Measurements from ENCODE around the gene CD3E.

DNA sequence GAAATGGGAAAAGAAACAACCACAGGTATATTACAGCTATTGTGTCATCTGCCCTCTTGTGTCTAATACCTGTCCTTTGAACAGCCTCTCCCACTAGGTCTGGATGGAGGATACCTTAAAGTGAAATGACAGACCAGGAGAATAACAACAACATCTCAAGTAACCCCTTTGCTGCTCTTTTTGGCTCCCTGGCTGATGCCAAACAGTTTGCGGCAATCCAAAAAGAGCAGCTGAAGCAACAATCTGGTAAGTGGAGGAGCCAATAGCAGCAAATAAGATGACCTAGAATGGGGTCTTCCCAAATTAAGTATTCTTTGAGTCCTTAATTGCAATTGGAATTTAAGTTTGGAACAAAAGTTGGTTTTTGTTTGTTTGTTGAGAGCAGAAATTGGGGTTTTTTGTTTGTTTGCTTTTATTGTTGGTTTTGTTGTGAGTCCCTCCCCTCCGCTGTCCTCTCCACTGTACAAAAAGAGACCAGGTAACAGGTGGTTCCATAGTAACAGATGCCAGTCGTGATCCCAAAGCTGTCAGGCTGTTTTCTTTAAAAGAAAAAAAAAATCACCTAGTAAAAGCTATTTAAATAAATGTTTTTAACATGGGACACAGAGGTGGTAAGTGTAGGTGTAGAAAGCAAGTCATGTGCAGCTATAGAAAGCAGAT, 60.6 kb downstream of the CD3E start:
- TF ChIP-seq, protein P1, sequence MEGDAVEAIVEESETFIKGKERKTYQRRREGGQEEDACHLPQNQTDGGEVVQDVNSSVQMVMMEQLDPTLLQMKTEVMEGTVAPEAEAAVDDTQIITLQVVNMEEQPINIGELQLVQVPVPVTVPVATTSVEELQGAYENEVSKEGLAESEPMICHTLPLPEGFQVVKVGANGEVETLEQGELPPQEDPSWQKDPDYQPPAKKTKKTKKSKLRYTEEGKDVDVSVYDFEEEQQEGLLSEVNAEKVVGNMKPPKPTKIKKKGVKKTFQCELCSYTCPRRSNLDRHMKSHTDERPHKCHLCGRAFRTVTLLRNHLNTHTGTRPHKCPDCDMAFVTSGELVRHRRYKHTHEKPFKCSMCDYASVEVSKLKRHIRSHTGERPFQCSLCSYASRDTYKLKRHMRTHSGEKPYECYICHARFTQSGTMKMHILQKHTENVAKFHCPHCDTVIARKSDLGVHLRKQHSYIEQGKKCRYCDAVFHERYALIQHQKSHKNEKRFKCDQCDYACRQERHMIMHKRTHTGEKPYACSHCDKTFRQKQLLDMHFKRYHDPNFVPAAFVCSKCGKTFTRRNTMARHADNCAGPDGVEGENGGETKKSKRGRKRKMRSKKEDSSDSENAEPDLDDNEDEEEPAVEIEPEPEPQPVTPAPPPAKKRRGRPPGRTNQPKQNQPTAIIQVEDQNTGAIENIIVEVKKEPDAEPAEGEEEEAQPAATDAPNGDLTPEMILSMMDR (IDR thresholded peaks at IDR 0.05; ENCODE audit: insufficient read depth, low read length, poor library complexity, severe bottlenecking) = no peak
- TF ChIP-seq EZH2phosphoT487 (conservative IDR thresholded peaks at IDR 0.05; ENCODE audit: low read length) = no peak
